Left ventricle myocardium superior (tissue), 1 donor: ENCODE results near the gene DPH2. TPM values are rescaled to one million over a fixed set of nuclear protein-coding genes. Genes with fewer than 3 reads are reported as not detected.
A peak's percentile ranks its signal among the peaks of the same experiment; 100 is the strongest.

Experiments used
- ATAC-seq: fragments of 200-7000 bp; cut with Tn5 transposase; one replicate; pipeline ENCODE4 v1.9.1; 2020; ENCODE audit warnings: mild to moderate bottlenecking, moderate library complexity
- DNase-seq: peaks from one replicate; pipeline ENCODE4 v3.0.0-alpha.2; 2020
- intact Hi-C: fragments of 100-400 bp; cut with micrococcal nuclease; formaldehyde crosslinking; loops from one replicate; pipeline ENCODE4 v1.11.0; 2022
- total RNA-seq: library from RNA; stranded (reverse); fragmentation: NEBNext Ultra II Directional; extraction: Animal tissue kit (Norgen Biotek cat#: 25700); gene quantifications from one replicate; pipeline ENCODE4 v1.2.1, GENCODE V29; 2021
- donor health status: DM: no; HTN: yes; CAD: no; lungs with severe emphysema.

DPH2 gene
- total RNA-seq, 1 donor from 2014 or later: 13.3 TPM

- no peak for DNase-seq
- no peak for ATAC-seq
- intact Hi-C loops: no loop called here
Observed at GRCh38 chr1:44016041-44016889, 46.5 kb downstream of the DPH2 start.

- intact Hi-C loops: no loop called here
- ATAC-seq (no peak), DNase-seq (no peak)
Observed at GRCh38 chr1:44016890-44017400, 47.1 kb downstream of the DPH2 start.

GRCh38 chr1:44019466-44019948 lies 49.7 kb downstream of the DPH2 start:
- DNase-seq (no peak), ATAC-seq (no peak)
- intact Hi-C loops: no loop called here

- intact Hi-C loops: no loop called here
- ATAC-seq (no peak), DNase-seq (no peak)
Observed at GRCh38 chr1:44020464-44020863, 50.7 kb downstream of the DPH2 start.

- DNase-seq (peak; percentile 21), ATAC-seq (no peak)
- intact Hi-C loops: no loop called here
Observed at GRCh38 chr1:44021156-44021555, 51.3 kb downstream of the DPH2 start.

- peak; percentile 43 for DNase-seq
- ATAC-seq: peak; percentile 71
- intact Hi-C loops: no loop called here
Observed at GRCh38 chr1:44021581-44022321, 51.9 kb downstream of the DPH2 start.

Other genes starting within 250 kb of the DPH2 start
- gene ARTN, start 36.2 kb upstream of the DPH2 start, total RNA-seq: not detected
- 60.0 TPM for gene IPO13, start 23.1 kb upstream of the DPH2 start, total RNA-seq
- gene ATP6V0B, start 5.0 kb downstream of the DPH2 start, total RNA-seq: 89.6 TPM
- gene B4GALT2, start 9.2 kb downstream of the DPH2 start, total RNA-seq: 35.6 TPM
- gene CCDC24, start 21.6 kb downstream of the DPH2 start, total RNA-seq: 1.0 TPM
- 1.6 TPM for gene SLC6A9, start 61.5 kb downstream of the DPH2 start, total RNA-seq
- not detected for gene KLF17, start 148.8 kb downstream of the DPH2 start, total RNA-seq
- not detected for gene KLF18, start 171.6 kb downstream of the DPH2 start, total RNA-seq
- gene DMAP1, start 243.5 kb downstream of the DPH2 start, total RNA-seq: 28.8 TPM